OCI-LY3 (cell line): Measurements from ENCODE around the gene POU2F2.

Experiments used
- CTCF ChIP-seq: fragments of 200-600, 300-600 bp; sonication (generic); IDR thresholded peaks from 2 replicates; pipeline ENCODE4 v1.5.1; 2014; ENCODE audit warnings: antibody characterized with exemption, low read length, low read depth
- EZH2phosphoT487 ChIP-seq: fragments of 200-600 bp; shearing (Covaris generic); IDR thresholded peaks from 2 replicates; pipeline ENCODE4 v1.6.1; 2018; ENCODE audit warnings: antibody characterized with exemption, mixed run types, low read depth

- TF ChIP-seq CTCF, result no peak
- no peak for TF ChIP-seq EZH2phosphoT487
Observed at GRCh38 chr19:42062381-42062780, 69.9 kb downstream of the POU2F2 start.
